ENCODE results near the gene EBLN2.
"Not testable (repeated sequence)": the region's sequence is repeated elsewhere in the genome, so short reads cannot be mapped to it uniquely, and the experiment has no call there.

Gene EBLN2

DNA sequence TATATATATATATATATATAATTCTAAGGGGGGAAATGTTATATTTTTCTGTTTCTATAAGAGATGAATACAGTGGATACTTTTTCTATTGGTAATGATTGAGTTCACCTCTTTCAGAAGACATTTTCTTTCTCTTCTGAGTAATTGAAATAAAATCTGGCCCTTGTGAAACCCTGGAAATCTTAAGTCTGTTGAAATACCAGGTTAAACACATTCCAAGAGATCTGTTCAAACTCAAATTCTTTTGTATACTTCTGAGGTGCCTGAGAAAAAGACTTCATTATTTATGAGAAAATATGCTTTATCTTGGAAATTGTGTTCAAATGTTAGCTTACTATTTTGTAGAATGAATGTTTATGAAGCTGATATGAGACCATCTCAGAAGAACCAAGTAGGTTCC, 4.8 kb downstream of the EBLN2 start:
- DNase-seq = not testable (repeated sequence)

DNA sequence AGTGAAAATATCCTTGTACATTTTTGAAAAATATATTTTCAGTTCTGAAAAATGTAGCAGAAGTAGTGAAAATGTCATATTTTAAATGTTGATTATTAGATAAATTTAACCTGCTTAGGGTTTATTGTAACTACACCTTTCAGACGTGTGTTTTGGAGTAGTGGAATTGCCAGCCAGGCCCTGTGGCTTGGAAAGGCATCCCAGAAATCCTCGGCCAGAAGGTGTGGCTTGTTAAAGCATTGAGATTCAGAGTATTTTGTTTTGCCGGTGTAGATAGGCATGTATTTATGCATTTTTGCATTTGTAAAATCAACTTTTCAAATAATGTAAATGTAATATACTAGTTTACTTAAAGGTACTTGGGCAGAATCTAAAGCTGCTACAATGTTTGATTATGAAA, 7.0 kb downstream of the EBLN2 start:
- no peak for DNase-seq

DNA sequence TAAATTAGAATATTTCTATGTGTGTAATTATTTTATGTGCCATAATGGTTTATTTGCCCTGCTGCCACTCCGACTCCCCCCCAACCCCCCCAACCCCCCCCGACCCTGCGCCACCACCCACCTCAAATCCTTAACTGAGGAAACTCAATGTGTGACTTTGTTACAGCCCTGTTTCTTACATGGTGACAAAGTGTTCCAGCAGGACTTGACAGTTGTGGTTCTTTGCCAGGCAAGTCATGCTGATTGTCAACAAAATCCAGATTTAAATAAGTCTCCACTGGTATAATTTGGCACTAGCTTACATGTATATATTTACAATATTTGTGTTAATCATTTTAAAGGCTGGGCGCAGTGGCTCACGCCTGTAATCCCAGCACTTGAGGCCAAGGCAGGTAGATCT, 7.7 kb downstream of the EBLN2 start:
- DNase-seq = no peak

DNA sequence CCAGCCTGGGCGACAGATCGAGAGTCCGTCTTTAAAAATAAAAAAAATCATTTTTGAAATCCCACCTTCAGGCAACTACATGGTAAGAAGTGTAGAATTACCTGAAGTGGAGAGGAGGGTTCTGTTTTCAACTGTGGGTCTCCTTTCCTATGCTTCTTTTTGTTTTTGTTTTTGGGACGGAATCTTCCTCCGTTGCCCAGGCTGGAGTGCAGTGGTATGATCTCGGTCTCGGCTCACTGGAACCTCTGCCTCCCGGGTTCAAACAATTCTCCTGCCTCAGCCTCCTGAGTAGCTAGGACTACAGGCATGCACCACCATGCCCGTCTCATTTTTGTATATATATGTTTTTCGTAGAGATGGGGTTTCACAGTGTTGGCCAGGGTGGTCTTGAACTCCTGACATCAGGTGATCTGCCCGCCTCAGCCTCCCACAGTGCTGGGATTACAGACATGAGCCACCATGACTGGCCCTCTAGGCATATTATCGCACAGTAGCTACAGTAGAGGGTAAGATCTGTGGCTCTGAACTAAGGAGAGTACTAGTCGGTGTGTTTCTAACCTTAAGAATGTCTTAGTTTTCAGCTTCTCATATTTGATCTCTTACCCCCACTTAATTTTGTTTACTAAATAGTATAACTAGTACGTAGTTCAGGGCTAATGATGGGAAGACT, 8.5 kb downstream of the EBLN2 start:
- no peak for DNase-seq

DNA sequence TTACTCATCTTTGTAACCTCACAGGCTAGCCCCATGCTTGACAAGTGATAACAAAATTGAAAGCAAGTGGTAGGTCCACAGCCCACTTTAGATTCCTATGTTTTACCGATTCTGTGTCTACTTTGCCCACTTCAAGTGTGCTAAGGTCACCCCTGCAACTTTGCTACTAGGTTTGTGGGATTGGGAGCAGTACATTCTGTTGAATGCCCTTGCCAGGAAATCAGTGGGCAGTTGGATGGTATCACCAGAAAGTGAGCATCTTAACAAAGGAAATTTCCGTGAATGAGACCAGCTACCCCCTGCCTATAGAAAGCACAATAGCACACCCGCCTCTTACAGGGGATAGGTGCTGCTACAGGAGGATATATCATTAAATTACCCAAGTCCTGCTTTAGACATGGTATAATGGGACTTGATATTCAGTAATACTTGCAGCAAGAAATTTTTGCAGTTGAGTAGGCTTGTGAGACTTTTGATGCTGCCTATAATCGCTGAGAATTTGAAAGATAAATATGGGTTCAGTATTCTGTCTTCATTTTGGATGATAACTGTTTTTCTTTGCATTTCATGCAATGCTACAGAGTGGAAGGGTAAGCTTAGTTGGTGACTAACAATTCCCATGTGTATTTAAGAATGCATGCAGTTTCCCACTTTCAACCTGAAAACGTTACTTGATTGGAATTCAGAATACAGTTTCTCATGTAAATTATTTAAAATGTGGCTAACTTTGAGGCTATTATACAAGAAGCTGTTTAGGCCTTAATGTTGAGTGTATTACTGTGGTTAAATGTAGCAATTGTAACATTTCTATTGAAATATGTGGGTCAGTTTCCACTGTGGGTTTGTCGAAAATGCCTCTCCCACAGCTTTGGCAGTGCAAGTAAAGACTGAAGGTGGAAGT, 9.5 kb downstream of the EBLN2 start:
- DNase-seq = no peak

DNA sequence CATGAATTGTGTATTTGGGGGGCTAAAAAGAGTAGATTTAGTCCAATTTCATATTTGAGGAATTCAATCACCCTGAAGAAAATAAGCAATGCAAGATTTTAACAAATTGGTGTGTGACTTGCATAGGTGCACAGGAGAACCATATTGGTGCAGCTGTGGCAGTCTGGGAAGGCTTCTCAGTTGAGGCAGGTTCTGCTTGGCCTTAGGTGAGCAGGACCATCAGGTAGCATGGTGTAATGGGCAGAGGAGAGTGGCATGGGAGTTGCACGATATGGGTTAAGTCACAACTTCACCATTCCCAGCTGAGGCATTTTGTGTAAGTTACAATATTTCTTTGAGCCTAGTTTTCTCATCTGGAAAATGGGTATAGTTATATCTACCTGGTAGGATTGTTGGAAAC, 10.5 kb downstream of the EBLN2 start:
- no peak for DNase-seq

DNA sequence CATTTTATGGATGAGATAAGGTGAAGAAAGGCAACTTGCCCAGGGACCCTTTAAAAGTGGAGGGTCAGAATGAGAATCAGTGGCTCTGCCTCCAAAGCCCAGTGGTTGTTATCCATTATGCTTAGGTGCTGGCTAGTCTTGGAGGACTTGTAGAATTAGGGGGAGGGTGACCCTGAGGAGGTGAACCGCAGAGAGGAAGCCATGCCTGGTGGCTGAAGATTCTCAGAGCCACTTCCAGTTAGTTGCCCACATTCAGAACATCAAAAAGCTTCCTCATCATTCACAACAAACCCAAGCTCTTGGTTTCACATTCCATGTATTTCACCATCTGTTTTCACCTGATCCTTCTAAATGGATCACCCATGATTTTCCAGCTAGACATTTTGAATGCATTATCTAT, 11.2 kb downstream of the EBLN2 start:
- DNase-seq = no peak

DNA sequence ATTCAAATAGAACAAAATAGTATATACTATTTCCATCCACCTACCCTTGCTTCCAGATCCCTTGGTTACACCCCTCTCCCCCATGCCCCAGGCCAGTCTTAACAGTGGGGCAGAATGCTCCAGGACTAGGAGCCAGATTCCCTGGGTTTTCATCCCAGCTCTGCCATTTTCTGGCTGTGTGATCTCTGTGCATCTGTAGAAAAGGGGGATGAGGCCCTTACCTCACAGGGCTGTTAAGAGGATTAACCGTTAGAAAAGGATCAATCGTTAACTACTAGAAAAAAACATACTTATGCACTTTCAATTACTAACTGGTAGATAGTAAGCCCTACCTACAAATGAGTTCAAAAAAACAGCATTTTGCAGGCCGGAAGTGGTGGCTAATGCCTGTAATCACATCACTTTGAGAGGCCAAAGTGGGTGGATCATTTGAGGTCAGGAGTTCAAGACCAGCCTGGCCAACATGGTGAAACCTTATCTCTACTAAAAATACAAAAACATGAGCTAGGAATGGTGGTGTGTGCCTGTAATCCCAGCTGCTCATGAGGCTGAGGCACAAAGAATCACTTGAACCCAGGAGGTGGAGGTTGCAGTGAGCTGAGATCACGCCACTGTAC, 11.7 kb downstream of the EBLN2 start:
- no peak for DNase-seq

DNA sequence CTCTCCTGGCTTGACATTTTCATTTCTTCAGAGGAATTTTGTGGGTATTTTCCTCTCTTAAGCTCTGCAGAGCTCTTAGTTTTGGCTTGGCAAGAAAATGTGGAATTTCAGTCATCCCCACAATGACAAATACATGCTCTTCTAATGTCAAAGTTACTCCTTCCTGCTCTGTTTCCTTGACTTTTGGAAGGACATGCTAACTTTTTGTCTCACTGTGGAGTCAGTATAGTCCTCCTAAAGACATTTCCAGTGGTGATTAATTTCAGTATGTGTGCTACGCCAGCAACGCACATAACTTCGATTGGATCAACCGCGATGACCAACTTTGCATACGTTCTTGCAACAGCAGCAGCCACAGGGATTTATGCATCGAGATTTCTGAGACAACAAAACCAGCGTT, 13.3 kb downstream of the EBLN2 start:
- no peak for DNase-seq

DNA sequence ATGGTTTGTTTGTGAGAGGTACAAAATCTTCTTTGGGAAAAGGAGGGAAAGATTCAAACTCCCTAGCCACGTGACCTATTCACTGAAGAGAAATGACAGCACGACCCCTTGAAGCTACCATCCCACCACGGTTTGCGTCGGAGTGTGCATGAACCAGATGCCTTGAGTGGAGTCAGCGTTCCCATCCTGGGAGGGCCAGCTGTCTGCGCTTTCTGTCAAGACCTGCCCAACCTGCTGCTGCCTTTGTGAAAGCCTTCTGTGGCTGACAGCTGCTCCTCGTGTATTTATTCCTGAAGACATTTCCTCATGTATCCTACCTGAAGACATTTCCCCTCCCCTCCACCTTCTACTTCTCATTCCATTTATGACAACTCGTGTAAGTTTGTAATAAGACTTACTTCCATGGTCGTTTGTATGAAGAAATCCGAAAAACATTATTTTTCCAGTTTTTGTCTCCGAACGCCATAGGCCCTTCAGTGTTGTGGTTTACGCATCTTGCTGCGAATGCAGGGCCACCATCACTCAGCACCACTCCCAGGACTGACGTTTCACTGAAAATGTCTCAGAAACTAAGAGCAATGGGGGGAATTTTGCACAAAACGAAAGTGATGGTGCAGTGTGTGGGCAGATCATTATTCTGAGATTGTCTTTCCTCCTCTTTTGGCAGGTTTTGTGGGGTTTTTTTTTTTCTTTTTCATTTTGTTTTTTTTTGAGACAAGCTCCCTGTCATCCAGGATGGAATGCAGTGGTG, 18.9 kb downstream of the EBLN2 start:
- DNase-seq = no peak

DNA sequence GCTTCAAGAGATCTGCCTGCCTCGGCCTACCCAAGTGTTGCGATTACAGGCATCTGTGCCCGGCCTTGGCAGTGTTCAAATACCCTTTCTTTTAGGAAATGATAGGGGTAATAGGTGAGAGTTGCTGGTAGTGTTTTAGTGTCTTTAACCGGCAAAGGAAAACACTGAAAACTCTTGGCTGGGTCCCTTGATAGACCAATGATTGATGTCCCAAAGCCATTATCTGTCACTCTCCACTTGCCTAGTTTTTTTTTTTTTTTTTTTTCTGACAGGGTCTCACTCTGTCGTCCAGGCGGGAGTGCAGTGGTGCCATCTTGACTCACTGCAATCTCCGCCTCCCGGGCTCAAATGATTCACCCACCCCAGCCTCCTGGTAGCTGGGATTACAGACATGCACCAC, 19.7 kb downstream of the EBLN2 start:
- no peak for DNase-seq

DNA sequence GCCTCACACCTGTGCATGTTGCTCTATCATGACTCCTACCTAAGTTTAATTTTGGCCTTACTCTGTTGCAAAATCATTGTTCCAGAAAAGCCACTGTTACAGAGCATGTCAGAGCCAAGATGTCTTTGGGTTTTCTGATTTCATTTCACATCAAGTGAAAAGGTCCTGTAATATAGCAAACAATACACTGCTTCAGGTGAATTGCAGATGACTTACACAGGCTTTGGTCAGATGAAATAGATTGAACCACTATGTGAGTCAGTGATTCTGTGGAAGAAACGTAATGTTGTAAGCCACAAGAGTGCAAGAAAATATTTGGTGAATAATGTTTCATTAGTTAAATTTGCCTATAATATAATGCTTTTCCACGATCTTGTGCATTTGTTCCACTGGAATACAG, 22.7 kb downstream of the EBLN2 start:
- DNase-seq = no peak

DNA sequence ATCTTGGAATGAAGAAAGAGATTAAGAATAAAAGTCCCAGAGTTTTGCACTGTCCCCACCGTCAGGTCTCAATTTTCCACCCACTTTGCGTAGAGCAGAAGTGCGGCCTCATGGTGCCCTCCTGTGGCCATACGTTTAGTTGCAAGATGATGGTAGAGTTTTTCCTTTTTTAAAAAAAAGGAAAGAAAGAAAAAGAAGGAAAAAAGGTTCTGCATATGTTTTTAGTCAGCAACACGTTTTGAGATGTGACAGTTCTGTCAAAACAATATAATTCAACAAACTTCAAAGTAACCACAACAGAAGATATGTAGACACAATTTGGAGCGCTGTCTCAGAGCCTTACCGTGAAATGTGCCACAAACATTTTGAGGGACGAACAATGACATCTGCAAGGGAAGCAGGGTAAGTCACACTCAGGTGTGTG, 24.6 kb downstream of the EBLN2 start:
- peak; percentile 53 for DNase-seq

DNA sequence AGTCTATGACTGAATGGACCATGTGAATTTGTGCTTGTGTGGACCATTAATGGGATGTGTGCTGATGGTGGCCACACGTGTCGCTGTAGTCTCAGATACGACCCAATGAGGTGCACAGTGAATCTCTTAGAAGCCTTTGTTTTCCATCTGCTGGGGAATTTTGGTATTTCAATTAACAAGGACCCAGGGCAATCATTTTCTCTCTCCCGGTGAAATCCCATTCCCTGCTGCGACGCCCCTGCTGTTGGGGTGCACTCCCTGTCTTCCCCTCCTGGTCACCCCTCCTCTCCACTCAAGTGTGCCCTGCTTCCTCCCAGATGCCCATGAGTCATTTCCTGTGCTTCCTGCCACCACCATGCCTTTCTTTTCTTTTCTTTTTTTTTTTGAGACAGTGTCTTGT, 32.7 kb downstream of the EBLN2 start:
- DNase-seq = no peak

DNA sequence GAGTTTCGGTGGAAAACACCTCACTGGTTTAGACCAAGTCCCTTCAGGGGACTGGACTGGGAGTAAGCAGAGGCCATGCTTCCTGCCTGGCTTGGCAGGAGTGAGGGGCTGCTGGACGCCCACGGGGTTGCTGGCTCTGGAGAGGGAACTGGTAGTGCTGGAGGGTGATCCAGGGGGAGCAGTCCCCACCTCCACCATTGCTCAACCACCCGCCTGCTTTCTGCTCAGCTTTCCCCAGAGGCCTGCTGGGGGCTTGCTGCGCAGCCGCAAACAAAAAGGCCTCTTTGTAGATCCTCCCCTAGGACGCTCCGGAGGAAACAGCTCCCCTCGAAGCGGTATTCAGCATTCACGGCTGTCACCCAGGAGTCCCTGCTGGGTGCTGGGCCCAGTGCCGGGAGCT, 33.5 kb downstream of the EBLN2 start:
- DNase-seq = no peak

DNA sequence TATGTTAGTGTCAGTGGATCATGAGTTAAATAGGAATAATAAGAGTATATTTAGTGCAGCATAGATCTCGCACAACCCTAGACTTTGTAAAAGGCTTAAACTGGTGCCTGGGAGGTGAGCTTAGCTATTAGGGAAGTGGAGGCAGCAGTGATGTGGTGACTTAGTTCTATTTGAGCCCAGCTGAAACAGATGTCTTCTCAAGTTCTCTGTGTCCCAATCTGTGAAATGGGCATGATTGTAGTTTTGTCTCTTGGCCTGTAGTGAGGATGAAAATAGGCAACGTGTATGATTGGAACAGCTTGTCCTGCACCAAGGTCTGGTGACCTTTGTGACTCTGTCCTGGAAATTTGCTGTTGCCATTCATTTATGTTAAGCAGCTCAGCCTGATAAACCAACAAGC, 34.7 kb downstream of the EBLN2 start:
- no peak for DNase-seq

DNA sequence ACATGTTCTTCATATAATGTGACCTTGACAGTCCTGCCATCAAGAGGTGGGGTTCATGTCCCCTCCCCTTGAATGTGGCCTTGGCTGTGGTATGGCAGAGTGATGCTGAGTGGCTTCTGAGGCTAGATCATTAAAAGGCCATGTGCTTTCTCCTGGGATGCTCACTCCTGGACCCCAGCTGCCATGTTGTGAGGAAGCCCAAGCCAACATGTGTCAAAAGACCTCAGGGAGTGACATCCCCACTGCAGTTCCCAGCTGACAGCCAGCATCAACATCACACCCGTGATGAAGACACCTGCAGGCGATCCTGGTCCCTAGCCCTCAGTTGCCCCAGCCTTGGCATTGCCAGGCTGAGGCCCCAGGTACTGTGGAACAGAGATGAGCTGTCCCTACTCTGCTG, 36.6 kb downstream of the EBLN2 start:
- DNase-seq = no peak

DNA sequence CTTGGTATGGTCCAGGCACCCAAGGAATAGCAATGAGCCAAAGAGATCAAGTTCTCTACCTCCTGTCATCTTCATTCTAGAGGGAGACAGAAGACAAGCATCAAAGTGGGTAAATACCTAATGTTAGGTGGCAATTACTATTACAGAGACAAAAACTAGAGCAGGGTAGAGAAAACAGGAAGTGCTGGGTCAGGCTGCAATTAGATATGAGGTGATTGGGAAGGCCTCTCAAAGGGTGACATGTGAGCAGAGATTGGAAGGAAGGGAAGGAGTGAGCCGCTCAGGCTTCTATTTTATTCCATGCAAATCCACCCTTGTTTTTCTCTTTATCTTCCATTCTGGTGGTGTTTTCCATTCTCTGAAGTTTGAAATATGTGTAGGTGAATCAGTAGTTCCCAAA, 37.4 kb downstream of the EBLN2 start:
- no peak for DNase-seq

DNA sequence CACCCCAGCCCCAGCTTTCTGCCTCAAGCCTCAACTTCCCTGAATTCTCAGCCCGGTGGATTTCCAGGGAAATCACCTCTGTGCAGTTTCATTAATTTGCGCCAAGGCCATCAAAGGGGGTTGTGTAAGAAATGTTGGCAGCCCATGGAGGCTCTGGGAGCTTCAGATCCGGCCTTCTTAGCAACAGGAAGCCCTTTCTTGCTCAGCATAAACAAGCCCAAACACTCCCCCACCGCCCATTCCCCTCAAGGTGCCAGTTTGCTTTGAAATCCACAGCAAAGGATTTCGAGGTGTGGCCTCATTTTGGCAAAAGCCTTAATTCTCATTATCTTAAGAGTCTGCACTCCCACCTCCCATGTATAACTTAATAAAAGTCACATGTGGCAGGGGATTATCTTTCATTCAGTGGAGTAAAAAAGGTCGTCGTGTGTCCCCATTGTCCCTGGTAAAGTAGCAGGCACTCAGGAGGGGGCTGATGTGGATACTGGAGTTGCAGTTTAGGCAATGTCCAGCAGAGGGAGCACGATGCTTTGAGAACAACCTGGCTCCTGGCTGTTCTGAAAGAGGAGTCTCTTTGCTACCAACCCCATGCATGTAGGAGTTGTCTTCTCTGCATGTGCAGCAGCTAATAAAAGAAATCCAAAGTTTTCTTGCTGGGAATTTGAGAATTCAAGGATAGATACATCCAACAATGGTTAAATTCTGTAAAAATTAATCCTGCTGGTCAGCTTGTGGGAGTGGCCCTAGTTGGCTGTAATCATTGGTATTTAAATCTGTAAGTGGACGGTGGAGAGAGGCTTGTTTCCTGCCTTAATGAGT, 39.5 kb downstream of the EBLN2 start:
- peak; percentile 72 for DNase-seq

DNA sequence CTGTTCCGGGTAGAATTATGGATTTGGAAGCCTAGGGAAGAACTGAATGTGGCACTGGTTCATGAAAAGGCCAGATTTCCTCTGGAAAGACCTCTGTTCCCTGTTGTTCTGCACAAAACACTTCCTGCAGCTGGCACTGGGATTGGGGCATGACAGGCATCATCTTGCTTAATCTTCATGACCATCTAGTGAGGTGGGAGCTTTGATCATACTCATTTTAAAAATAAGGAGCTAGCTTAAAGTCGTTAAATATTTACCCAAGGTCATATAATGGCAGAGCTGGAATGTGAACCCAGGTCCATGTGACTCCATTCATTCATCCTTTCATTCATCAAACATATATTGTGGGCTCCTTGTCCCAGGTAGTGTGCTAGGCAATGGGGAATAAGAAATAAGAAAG, 40.4 kb downstream of the EBLN2 start:
- DNase-seq = no peak

DNA sequence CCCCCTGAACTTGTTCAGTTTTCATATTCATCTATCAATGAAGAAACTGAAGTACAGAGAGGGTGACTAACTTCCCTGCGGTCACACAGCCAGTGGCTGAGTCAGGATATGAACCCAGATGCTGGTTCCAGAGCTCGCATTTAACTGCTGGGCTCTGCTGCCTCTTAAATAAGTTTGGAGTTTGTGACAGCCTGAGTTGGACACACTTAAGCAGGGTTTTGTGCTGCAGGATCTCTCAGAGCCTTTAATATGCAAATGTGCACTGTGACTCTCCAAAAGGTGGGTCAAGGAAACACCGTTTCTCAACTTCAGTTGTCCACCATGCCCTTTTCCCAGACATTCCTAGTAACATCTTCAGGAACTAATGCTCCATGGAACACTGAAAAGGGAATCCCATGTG, 45.8 kb downstream of the EBLN2 start:
- no peak for DNase-seq

DNA sequence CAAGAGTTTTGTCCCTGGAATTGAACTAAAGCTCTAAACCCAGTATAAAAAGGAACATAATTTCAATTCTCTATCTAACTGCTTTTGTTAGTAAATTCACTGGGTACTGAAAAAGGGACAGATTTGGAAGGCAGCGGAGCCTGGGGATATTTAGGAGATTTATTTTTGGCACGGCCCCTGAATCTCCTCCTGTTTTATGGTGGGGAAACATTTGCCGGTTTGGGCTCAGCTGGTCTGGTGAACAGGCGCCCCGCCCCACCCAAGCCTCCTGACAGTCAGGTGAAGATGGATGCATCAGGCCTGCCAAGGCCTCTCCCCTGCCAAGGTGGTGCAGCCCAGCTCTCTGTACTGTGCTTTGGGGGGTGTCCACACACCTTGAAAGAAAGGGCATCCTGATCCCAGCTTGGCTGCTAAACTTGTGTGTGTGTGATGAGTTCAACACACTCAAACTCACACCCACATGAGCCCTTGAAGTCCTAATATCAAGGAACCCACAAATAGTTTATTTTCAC, 46.3 kb downstream of the EBLN2 start:
- no peak for DNase-seq

Measured in CD4-positive, alpha-beta T cell treated with Interleukin-4 for 4 hours (primary cell).